GM21528 (cell line): Measurements from ENCODE around the gene OVCH1.

Experiments used
- ATAC-seq: cut with Tn5 transposase; IDR thresholded peaks from one replicate; pipeline ENCODE4 v1.9.1; 2021; ENCODE audit warnings: mild to moderate bottlenecking, moderate library complexity; ENCODE audit not compliant: unreplicated experiment, low FRiP score

The OVCH1 gene

GRCh38 chr12:29497588-29497987, at the start of gene OVCH1:
TSS of gene OVCH1 (minus strand) at chr12:29497686. CDS start at chr12:29497686, 0 bp downstream.
- no peak for ATAC-seq

GRCh38 chr12:29547151-29547632, 49.7 kb upstream of the OVCH1 start:
- no peak for ATAC-seq

- no peak for ATAC-seq
Observed at GRCh38 chr12:29546000-29546399, 48.5 kb upstream of the OVCH1 start.

- peak; percentile 80 for ATAC-seq
Observed at GRCh38 chr12:29545102-29545467, 47.6 kb upstream of the OVCH1 start.

GRCh38 chr12:29544428-29545101, 47.1 kb upstream of the OVCH1 start:
- ATAC-seq: no peak

GRCh38 chr12:29543036-29543435, 45.5 kb upstream of the OVCH1 start:
- no peak for ATAC-seq

GRCh38 chr12:29537298-29537697, 39.8 kb upstream of the OVCH1 start:
- no peak for ATAC-seq

GRCh38 chr12:29534935-29535334, 37.4 kb upstream of the OVCH1 start:
- ATAC-seq: no peak

- ATAC-seq: no peak
Observed at GRCh38 chr12:29533815-29534489, 36.5 kb upstream of the OVCH1 start.

GRCh38 chr12:29531471-29531870, 34.0 kb upstream of the OVCH1 start:
- ATAC-seq: no peak

GRCh38 chr12:29530436-29530835, 33.0 kb upstream of the OVCH1 start:
- ATAC-seq: no peak

GRCh38 chr12:29528161-29528560, 30.7 kb upstream of the OVCH1 start:
- ATAC-seq: no peak

GRCh38 chr12:29521951-29522350, 24.5 kb upstream of the OVCH1 start:
- no peak for ATAC-seq

GRCh38 chr12:29519585-29520182, 22.2 kb upstream of the OVCH1 start:
- ATAC-seq: no peak

GRCh38 chr12:29518407-29518806, 20.9 kb upstream of the OVCH1 start:
- no peak for ATAC-seq

- ATAC-seq: no peak
Observed at GRCh38 chr12:29517264-29517663, 19.8 kb upstream of the OVCH1 start.

- no peak for ATAC-seq
Observed at GRCh38 chr12:29516431-29516875, 19.0 kb upstream of the OVCH1 start.

- ATAC-seq: no peak
Observed at GRCh38 chr12:29510591-29511185, 13.2 kb upstream of the OVCH1 start.

GRCh38 chr12:29509503-29509902, 12.0 kb upstream of the OVCH1 start:
- no peak for ATAC-seq

GRCh38 chr12:29508949-29509348, 11.5 kb upstream of the OVCH1 start:
- ATAC-seq: no peak

- ATAC-seq: no peak
Observed at GRCh38 chr12:29505122-29505521, 7.6 kb upstream of the OVCH1 start.
